Measurements from ENCODE around the gene ZFAND2A. TPM values are rescaled to one million over a fixed set of nuclear protein-coding genes. Genes with fewer than 3 reads are reported as not detected.
A peak's percentile ranks its signal among the peaks of the same experiment; 100 is the strongest.
"Not testable (repeated sequence)": the region's sequence is repeated elsewhere in the genome, so short reads cannot be mapped to it uniquely, and the experiment has no call there.

Gene ZFAND2A
- total and polyA plus RNA-seq, 3 experiments from 2014 or later, result 27.8 to 45.6 (median 28.5) TPM

GRCh38 chr7:1152492-1152891 lies 7.5 kb downstream of the ZFAND2A start:
- ChIA-PET POLR2A (no interaction called here), CTCF (interaction anchor here (1.0 kb wide), 1 partner anchor 23 kb away, joined by 3 read pairs; no protein-coding TSS in a partner anchor)
- no peaks in the 10 kb centered on the region for H3K4me1 ChIP-seq (ENCODE audit: insufficient read depth, low read length)
- Mint-ChIP-seq H3K36me3 (peaks cover 0 to 70% (median 24%) of the 10 kb centered on the region in 3 donors), H3K4me1 (peaks cover 2 to 7% (median 5%) of the 10 kb centered on the region in 3 donors), H3K4me3 (no peak overlapping the region), H3K27ac (no peak overlapping the region), H3K9me3 (no peaks in the 10 kb centered on the region), H3K27me3 (no peaks in the 10 kb centered on the region)
- peak in 1 of 5 donors; percentile 24 for DNase-seq
- peaks cover 33% of the 10 kb centered on the region for H3K36me3 ChIP-seq (ENCODE audit: insufficient read depth, low read length)
- no peak overlapping the region for H3K27ac ChIP-seq (ENCODE audit: low read depth, low read length)
- no peaks in the 10 kb centered on the region for H3K27me3 ChIP-seq (ENCODE audit: insufficient read depth, low read length, poor library complexity, severe bottlenecking)
- no peaks in the 10 kb centered on the region for H3K9me3 ChIP-seq (ENCODE audit: low read length)
- H3K4me3 ChIP-seq (ENCODE audit: low read length), result no peak overlapping the region

- DNase-seq, result peak in 1 of 5 donors; percentile 37
- no peak overlapping the region for H3K4me3 Mint-ChIP-seq
- H3K4me1 ChIP-seq (ENCODE audit: insufficient read depth, low read length), result no peaks in the 10 kb centered on the region
- H3K4me1 Mint-ChIP-seq, result peaks cover 0 to 3% (median 0%) of the 10 kb centered on the region in 3 donors
- H3K9me3 ChIP-seq (ENCODE audit: low read length), result no peaks in the 10 kb centered on the region
- H3K27me3 Mint-ChIP-seq, result no peaks in the 10 kb centered on the region
- peaks cover 0 to 64% (median 20%) of the 10 kb centered on the region in 3 donors for H3K36me3 Mint-ChIP-seq
- ChIA-PET CTCF (interaction anchor here (1.0 kb wide), 1 partner anchor 24 kb away, joined by 3 read pairs; no protein-coding TSS in a partner anchor), POLR2A (no interaction called here)
- no peaks in the 10 kb centered on the region for H3K9me3 Mint-ChIP-seq
- no peak overlapping the region for H3K27ac ChIP-seq (ENCODE audit: low read depth, low read length)
- H3K27me3 ChIP-seq (ENCODE audit: insufficient read depth, low read length, poor library complexity, severe bottlenecking), result no peaks in the 10 kb centered on the region
- H3K27ac Mint-ChIP-seq, result peak overlapping the region in 2 of 8 donors; percentile 5 to 67
- no peak overlapping the region for H3K4me3 ChIP-seq (ENCODE audit: low read length)
- peaks cover 27% of the 10 kb centered on the region for H3K36me3 ChIP-seq (ENCODE audit: insufficient read depth, low read length)
These were observed 8.2 kb downstream of the ZFAND2A start for GRCh38 chr7:1151653-1152425.

- no peaks in the 10 kb centered on the region for H3K9me3 ChIP-seq (ENCODE audit: low read length)
- peaks cover 0 to 3% (median 0%) of the 10 kb centered on the region in 3 donors for H3K4me1 Mint-ChIP-seq
- H3K36me3 ChIP-seq (ENCODE audit: insufficient read depth, low read length), result peaks cover 23% of the 10 kb centered on the region
- no peak overlapping the region for H3K4me3 Mint-ChIP-seq
- peaks cover 0 to 60% (median 20%) of the 10 kb centered on the region in 3 donors for H3K36me3 Mint-ChIP-seq
- H3K9me3 Mint-ChIP-seq, result no peaks in the 10 kb centered on the region
- H3K27me3 ChIP-seq (ENCODE audit: insufficient read depth, low read length, poor library complexity, severe bottlenecking), result no peaks in the 10 kb centered on the region
- DNase-seq, result no peak
- no peaks in the 10 kb centered on the region for H3K4me1 ChIP-seq (ENCODE audit: insufficient read depth, low read length)
- H3K4me3 ChIP-seq (ENCODE audit: low read length), result no peak overlapping the region
- H3K27ac Mint-ChIP-seq, result no peak overlapping the region
- no peak overlapping the region for H3K27ac ChIP-seq (ENCODE audit: low read depth, low read length)
- CTCF ChIA-PET, result no interaction called here
- no peaks in the 10 kb centered on the region for H3K27me3 Mint-ChIP-seq
- POLR2A ChIA-PET, result no interaction called here
These were observed 8.8 kb downstream of the ZFAND2A start for GRCh38 chr7:1151156-1151555.

DNA sequence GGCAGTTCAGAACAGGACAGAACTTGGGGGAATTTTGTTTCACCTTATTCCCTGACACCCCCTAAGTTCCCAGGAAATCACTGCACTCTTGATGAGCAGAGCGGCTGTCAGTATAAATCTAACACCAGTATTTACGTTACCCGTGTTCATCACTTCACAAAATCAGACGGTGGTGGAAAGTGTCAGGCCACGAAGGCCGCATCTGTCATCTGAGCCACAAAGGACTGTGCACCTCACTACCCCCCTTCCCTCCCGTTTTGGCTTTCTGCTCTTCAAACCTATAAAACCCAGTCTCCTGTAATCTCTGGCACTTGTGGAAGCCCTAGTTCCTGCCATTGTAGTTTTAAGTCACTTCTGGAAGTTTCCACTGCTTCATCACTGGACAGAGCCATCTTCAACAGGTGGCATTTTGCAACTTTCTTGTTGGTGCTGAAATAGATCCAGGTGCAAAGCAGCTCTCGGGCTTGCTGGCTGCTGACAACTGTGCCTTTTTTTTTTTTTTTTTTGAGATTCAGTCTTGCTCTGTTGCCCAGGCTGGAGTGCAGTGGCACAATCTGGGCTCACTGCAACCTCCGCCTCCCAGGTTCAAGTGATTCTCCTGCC lies 9.5 kb downstream of the ZFAND2A start:
- peaks cover 0 to 56% (median 20%) of the 10 kb centered on the region in 3 donors for H3K36me3 Mint-ChIP-seq
- no peaks in the 10 kb centered on the region for H3K9me3 Mint-ChIP-seq
- Histone ChIP-seq H3K4me1 (ENCODE audit: insufficient read depth, low read length) (no peaks in the 10 kb centered on the region), H3K27me3 (ENCODE audit: insufficient read depth, low read length, poor library complexity, severe bottlenecking) (no peaks in the 10 kb centered on the region), H3K27ac (ENCODE audit: low read depth, low read length) (no peak overlapping the region), H3K9me3 (ENCODE audit: low read length) (no peaks in the 10 kb centered on the region), H3K36me3 (ENCODE audit: insufficient read depth, low read length) (peaks cover 19% of the 10 kb centered on the region), H3K4me3 (ENCODE audit: low read length) (no peak overlapping the region)
- no peaks in the 10 kb centered on the region for H3K27me3 Mint-ChIP-seq
- no peak for DNase-seq
- H3K27ac Mint-ChIP-seq, result peak overlapping the region in 2 of 8 donors; percentile 38 to 72
- peaks cover 0 to 3% (median 0%) of the 10 kb centered on the region in 3 donors for H3K4me1 Mint-ChIP-seq
- H3K4me3 Mint-ChIP-seq, result no peak overlapping the region
- POLR2A ChIA-PET, result no interaction called here
- CTCF ChIA-PET, result no interaction called here

DNA sequence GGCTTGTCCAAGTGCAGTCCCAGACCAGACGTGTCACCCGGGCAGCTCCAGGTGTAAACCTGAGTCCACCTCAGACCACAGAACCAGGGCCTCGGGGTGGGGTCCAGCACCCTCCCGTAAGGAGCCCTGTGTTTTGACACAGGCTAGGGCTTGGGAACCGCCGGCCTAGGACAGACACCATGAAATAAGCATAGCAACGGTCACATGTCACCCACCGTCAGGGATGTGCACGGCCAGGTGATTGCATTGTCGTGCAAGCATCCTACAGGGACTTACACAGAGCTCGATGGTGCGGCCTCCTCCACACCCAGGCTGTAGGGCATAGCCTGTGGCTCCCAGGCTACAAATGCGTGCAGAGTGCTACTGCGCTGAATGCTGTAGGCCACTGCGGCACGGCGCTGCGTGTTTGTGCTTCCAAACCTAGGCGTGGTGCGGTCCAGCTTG lies 10.6 kb downstream of the ZFAND2A start:
- DNase-seq, result peak in 1 of 5 donors; percentile 41
- Mint-ChIP-seq H3K4me3 (no peak overlapping the region), H3K27ac (no peak overlapping the region), H3K4me1 (no peaks in the 10 kb centered on the region), H3K9me3 (no peaks in the 10 kb centered on the region), H3K36me3 (peaks cover 0 to 45% (median 11%) of the 10 kb centered on the region in 3 donors), H3K27me3 (no peaks in the 10 kb centered on the region)
- H3K36me3 ChIP-seq (ENCODE audit: insufficient read depth, low read length), result peaks cover 8% of the 10 kb centered on the region
- CTCF ChIA-PET, result no interaction called here
- H3K27ac ChIP-seq (ENCODE audit: low read depth, low read length), result no peak overlapping the region
- POLR2A ChIA-PET, result no interaction called here
- H3K27me3 ChIP-seq (ENCODE audit: insufficient read depth, low read length, poor library complexity, severe bottlenecking), result no peaks in the 10 kb centered on the region
- H3K4me3 ChIP-seq (ENCODE audit: low read length), result no peak overlapping the region
- H3K9me3 ChIP-seq (ENCODE audit: low read length), result no peaks in the 10 kb centered on the region
- H3K4me1 ChIP-seq (ENCODE audit: insufficient read depth, low read length), result no peaks in the 10 kb centered on the region

GRCh38 chr7:1147873-1148272 lies 12.1 kb downstream of the ZFAND2A start:
- H3K27ac Mint-ChIP-seq; H3K9me3 ChIP-seq (ENCODE audit: low read length); H3K27me3 Mint-ChIP-seq; CTCF ChIA-PET; H3K9me3 Mint-ChIP-seq; H3K27ac ChIP-seq (ENCODE audit: low read depth, low read length); H3K4me1 Mint-ChIP-seq; H3K4me1 ChIP-seq (ENCODE audit: insufficient read depth, low read length); H3K36me3 ChIP-seq (ENCODE audit: insufficient read depth, low read length); DNase-seq; H3K4me3 ChIP-seq (ENCODE audit: low read length); H3K4me3 Mint-ChIP-seq; H3K27me3 ChIP-seq (ENCODE audit: insufficient read depth, low read length, poor library complexity, severe bottlenecking); POLR2A ChIA-PET: not testable (repeated sequence)
- peaks cover 0 to 30% (median 9%) of the 10 kb centered on the region in 3 donors for H3K36me3 Mint-ChIP-seq

DNA sequence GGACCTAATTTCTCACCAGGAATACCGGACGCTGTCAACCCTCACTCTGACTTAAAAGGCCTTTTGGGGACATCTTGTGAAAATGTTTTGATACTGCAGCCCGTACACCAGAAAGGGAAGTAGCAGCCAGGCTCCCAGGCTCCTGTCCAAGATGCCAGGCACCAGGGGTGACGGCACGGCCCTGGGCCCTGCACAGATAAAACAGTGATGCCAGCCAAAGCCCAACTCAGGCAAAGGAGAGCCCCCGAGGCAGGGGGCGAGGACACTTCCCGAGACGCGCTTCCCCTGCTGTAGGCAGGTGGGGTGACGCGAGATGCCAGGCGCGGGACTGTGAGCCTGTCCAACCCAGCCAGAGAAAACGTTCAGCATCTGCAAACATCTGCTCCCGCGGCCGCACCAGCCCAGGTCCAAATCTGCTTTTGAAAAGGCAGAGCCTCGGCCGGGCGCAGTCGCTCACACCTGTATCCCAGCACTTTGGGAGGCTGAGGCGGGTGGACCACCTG lies 15.7 kb downstream of the ZFAND2A start:
- Mint-ChIP-seq H3K36me3 (peaks cover 0 to 1% (median 0%) of the 10 kb centered on the region in 3 donors), H3K9me3 (no peaks in the 10 kb centered on the region), H3K27me3 (no peaks in the 10 kb centered on the region), H3K4me3 (no peak overlapping the region), H3K4me1 (no peaks in the 10 kb centered on the region), H3K27ac (peak overlapping the region in 1 of 8 donors; percentile 45)
- DNase-seq, result peak in 1 of 5 donors; percentile 39
- ChIA-PET CTCF (no interaction called here), POLR2A (no interaction called here)
- Histone ChIP-seq H3K27ac (ENCODE audit: low read depth, low read length) (no peak overlapping the region), H3K4me3 (ENCODE audit: low read length) (no peak overlapping the region), H3K36me3 (ENCODE audit: insufficient read depth, low read length) (no peaks in the 10 kb centered on the region), H3K4me1 (ENCODE audit: insufficient read depth, low read length) (no peaks in the 10 kb centered on the region), H3K27me3 (ENCODE audit: insufficient read depth, low read length, poor library complexity, severe bottlenecking) (no peaks in the 10 kb centered on the region), H3K9me3 (ENCODE audit: low read length) (no peaks in the 10 kb centered on the region)

DNA sequence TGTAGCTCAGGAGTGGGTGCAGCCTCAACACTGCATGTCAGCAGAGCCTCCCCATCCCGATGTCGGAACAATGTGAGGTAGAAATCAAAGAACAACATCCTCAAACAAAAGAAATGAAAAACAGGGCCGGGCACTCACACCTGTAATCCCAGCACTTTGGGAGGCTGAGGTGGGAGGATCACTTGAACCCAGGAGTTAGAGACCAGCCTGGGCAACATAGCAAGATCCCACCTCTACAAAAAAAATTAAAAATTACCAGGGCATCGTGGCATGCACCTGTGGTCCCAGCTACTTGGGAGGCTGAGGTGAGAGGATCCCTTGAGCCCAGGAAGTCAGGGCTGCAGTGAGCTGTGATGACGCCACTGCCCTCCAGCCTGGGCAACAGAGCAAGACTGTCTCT lies 17.0 kb downstream of the ZFAND2A start:
- POLR2A ChIA-PET, result not testable (repeated sequence)

More for the DNA sequence above, 17.0 kb downstream of the ZFAND2A start:
- H3K36me3 Mint-ChIP-seq; H3K9me3 ChIP-seq (ENCODE audit: low read length); H3K27ac ChIP-seq (ENCODE audit: low read depth, low read length); H3K27ac Mint-ChIP-seq; H3K4me3 Mint-ChIP-seq; H3K9me3 Mint-ChIP-seq; H3K27me3 ChIP-seq (ENCODE audit: insufficient read depth, low read length, poor library complexity, severe bottlenecking); H3K4me1 ChIP-seq (ENCODE audit: insufficient read depth, low read length); H3K27me3 Mint-ChIP-seq; H3K36me3 ChIP-seq (ENCODE audit: insufficient read depth, low read length); CTCF ChIA-PET; H3K4me1 Mint-ChIP-seq; H3K4me3 ChIP-seq (ENCODE audit: low read length): not testable (repeated sequence)
- DNase-seq, result peak in 1 of 5 donors; percentile 28

Data from CD8-positive, alpha-beta memory T cell (primary cell).